ENCODE data around the gene RBM38. TPM values are rescaled to one million over a fixed set of nuclear protein-coding genes. Genes with fewer than 3 reads are reported as not detected.

The RBM38 gene
- total and polyA plus RNA-seq, 2 of the 13 experiments (the other 11 are each of a cell fraction or from before 2014, with no cell fraction given) = 24.2 to 34.2 TPM

GRCh38 chr20:57403216-57403615, 12.0 kb downstream of the RBM38 start:
- no peaks in the 10 kb centered on the region for H3K4me1 ChIP-seq (ENCODE audit: insufficient read depth, low read length)
- no peak overlapping the region for H3K4me2 ChIP-seq (ENCODE audit: low read depth, low read length)
- FAIRE-seq = no peak
- WGBS (ENCODE audit: low lambda C conversion rate) = 95% methylated on average over 10 of the region's 10 CpGs
- intact Hi-C loops (cut with micrococcal nuclease; ENCODE audit: unreplicated experiment) = no loop called here
- no peak overlapping the region for H3K27ac ChIP-seq (ENCODE audit: extremely low read length, insufficient read depth, low read length)
- no peak overlapping the region for H3K4me3 ChIP-seq (replicated peaks in 1 of 3; ENCODE audit: insufficient read depth in 1 of 3, low read depth in 2 of 3, low read length in 3 of 3)
- ChIA-PET POLR2A (interaction anchor here (0.9 kb wide), 1 partner anchor 11 kb away, joined by 3 read pairs; no protein-coding TSS in a partner anchor), CTCF (ENCODE audit: low intra/inter-chr PET ratio, low total read pairs) (no interaction called here)
- peaks cover 49 to 76% of the 10 kb centered on the region in 2 experiments for H3K36me3 ChIP-seq (replicated peaks in 1 of 2; ENCODE audit: control insufficient read depth in 1 of 2, insufficient read depth in 2 of 2, low read length in 2 of 2)
- H3K9me3 ChIP-seq (ENCODE audit: low read length) = no peaks in the 10 kb centered on the region
- H3K27me3 ChIP-seq (ENCODE audit: control insufficient read depth in 1 of 2, insufficient read depth in 2 of 2, low read length in 2 of 2) = no peaks in the 10 kb centered on the region
- in situ Hi-C loops (cut with HindIII; ENCODE audit: extremely low pct_ligation_motif_present, low pct_unique_long_range_greater_than_20kb) = no loop called here
- ATAC-seq = no peak
- no peaks in the 10 kb centered on the region; the same call in 1 of the 2 replicates for H4K20me1 ChIP-seq (ENCODE audit: insufficient read depth, low read length)
- BruUV-seq (replicated peaks) = no TSS peak
- DNase-seq (ENCODE audit: low spot score) = no peak
- H3K79me2 ChIP-seq (ENCODE audit: insufficient read depth, low read length) = no peaks in the 10 kb centered on the region
- no peak overlapping the region for H3K9ac ChIP-seq (ENCODE audit: insufficient read depth, low read depth, low read length)
- no peak overlapping the region for H2AFZ ChIP-seq (ENCODE audit: low read length)
- TF ChIP-seq, protein P1, sequence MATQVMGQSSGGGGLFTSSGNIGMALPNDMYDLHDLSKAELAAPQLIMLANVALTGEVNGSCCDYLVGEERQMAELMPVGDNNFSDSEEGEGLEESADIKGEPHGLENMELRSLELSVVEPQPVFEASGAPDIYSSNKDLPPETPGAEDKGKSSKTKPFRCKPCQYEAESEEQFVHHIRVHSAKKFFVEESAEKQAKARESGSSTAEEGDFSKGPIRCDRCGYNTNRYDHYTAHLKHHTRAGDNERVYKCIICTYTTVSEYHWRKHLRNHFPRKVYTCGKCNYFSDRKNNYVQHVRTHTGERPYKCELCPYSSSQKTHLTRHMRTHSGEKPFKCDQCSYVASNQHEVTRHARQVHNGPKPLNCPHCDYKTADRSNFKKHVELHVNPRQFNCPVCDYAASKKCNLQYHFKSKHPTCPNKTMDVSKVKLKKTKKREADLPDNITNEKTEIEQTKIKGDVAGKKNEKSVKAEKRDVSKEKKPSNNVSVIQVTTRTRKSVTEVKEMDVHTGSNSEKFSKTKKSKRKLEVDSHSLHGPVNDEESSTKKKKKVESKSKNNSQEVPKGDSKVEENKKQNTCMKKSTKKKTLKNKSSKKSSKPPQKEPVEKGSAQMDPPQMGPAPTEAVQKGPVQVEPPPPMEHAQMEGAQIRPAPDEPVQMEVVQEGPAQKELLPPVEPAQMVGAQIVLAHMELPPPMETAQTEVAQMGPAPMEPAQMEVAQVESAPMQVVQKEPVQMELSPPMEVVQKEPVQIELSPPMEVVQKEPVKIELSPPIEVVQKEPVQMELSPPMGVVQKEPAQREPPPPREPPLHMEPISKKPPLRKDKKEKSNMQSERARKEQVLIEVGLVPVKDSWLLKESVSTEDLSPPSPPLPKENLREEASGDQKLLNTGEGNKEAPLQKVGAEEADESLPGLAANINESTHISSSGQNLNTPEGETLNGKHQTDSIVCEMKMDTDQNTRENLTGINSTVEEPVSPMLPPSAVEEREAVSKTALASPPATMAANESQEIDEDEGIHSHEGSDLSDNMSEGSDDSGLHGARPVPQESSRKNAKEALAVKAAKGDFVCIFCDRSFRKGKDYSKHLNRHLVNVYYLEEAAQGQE (IDR thresholded peaks at IDR 0.05; ENCODE audit: borderline replicate concordance in 1 of 2, low read depth in 1 of 2, low read length in 2 of 2) = no peak
- TF ChIP-seq, protein P2, sequence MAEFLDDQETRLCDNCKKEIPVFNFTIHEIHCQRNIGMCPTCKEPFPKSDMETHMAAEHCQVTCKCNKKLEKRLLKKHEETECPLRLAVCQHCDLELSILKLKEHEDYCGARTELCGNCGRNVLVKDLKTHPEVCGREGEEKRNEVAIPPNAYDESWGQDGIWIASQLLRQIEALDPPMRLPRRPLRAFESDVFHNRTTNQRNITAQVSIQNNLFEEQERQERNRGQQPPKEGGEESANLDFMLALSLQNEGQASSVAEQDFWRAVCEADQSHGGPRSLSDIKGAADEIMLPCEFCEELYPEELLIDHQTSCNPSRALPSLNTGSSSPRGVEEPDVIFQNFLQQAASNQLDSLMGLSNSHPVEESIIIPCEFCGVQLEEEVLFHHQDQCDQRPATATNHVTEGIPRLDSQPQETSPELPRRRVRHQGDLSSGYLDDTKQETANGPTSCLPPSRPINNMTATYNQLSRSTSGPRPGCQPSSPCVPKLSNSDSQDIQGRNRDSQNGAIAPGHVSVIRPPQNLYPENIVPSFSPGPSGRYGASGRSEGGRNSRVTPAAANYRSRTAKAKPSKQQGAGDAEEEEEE (CRISPR knock-in tag; IDR thresholded peaks at IDR 0.05; ENCODE audit: borderline replicate concordance) = no peak
- TF ChIP-seq, protein P3, sequence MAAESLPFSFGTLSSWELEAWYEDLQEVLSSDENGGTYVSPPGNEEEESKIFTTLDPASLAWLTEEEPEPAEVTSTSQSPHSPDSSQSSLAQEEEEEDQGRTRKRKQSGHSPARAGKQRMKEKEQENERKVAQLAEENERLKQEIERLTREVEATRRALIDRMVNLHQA (CRISPR knock-in tag; IDR thresholded peaks at IDR 0.05) = no peak
- TF ChIP-seq TRIM24 (CRISPR knock-in tag; IDR thresholded peaks at IDR 0.05) (no peak), POLR2G (IDR thresholded peaks at IDR 0.05; ENCODE audit: low read depth, low read length) (no peak), GMEB1 (CRISPR knock-in tag; IDR thresholded peaks at IDR 0.05; ENCODE audit: borderline replicate concordance) (no peak), FOXK2 (IDR thresholded peaks at IDR 0.05) (no peak), TCF7L2 (IDR thresholded peaks at IDR 0.05; ENCODE audit: low read depth, low read length) (no peak), U2AF2 (IDR thresholded peaks at IDR 0.05; ENCODE audit: low read depth, low read length) (no peak), NFIC (IDR thresholded peaks at IDR 0.05; ENCODE audit: low read length) (no peak), HNF4G (IDR thresholded peaks at IDR 0.05; ENCODE audit: borderline replicate concordance, low read depth, low read length) (no peak), HNF4G (CRISPR knock-in tag; IDR thresholded peaks at IDR 0.05; ENCODE audit: borderline replicate concordance, low read depth) (no peak)
- TF ChIP-seq, protein P4, sequence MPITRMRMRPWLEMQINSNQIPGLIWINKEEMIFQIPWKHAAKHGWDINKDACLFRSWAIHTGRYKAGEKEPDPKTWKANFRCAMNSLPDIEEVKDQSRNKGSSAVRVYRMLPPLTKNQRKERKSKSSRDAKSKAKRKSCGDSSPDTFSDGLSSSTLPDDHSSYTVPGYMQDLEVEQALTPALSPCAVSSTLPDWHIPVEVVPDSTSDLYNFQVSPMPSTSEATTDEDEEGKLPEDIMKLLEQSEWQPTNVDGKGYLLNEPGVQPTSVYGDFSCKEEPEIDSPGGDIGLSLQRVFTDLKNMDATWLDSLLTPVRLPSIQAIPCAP (CRISPR knock-in tag; IDR thresholded peaks at IDR 0.05; ENCODE audit: low read depth) = no peak
- TF ChIP-seq, protein P5, sequence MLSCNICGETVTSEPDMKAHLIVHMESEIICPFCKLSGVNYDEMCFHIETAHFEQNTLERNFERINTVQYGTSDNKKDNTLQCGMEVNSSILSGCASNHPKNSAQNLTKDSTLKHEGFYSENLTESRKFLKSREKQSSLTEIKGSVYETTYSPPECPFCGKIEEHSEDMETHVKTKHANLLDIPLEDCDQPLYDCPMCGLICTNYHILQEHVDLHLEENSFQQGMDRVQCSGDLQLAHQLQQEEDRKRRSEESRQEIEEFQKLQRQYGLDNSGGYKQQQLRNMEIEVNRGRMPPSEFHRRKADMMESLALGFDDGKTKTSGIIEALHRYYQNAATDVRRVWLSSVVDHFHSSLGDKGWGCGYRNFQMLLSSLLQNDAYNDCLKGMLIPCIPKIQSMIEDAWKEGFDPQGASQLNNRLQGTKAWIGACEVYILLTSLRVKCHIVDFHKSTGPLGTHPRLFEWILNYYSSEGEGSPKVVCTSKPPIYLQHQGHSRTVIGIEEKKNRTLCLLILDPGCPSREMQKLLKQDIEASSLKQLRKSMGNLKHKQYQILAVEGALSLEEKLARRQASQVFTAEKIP (CRISPR knock-in tag; IDR thresholded peaks at IDR 0.05; ENCODE audit: borderline replicate concordance) = no peak
